GM18502 (cell line): ENCODE data around the gene SMPDL3B.
A peak's percentile ranks its signal among the peaks of the same experiment; 100 is the strongest.

Experiments
- ATAC-seq: cut with Tn5 transposase; IDR thresholded peaks from one replicate; pipeline ENCODE4 v1.9.1; 2021; ENCODE audit warnings: mild to moderate bottlenecking; ENCODE audit not compliant: unreplicated experiment, poor library complexity

Gene SMPDL3B

DNA sequence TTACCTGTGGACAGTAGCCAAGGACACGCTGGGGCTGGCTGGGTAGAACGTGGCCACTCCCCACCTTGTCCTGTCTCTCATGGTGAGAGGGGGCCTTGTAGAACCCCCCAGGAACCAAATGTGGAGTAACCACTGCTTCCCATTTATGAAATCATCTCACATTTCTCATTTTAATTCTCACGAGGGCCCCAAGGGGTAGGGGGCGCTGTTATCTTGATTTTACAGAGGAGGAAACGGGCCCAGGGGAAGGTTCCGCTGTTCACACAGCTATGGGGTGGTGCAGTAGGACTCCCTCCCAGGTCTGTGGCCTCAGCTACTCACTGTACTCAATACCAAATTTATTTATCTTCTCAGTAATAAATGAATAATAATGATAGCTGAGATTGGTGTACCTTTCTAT lies 5.5 kb downstream of the SMPDL3B start:
- no peak for ATAC-seq

DNA sequence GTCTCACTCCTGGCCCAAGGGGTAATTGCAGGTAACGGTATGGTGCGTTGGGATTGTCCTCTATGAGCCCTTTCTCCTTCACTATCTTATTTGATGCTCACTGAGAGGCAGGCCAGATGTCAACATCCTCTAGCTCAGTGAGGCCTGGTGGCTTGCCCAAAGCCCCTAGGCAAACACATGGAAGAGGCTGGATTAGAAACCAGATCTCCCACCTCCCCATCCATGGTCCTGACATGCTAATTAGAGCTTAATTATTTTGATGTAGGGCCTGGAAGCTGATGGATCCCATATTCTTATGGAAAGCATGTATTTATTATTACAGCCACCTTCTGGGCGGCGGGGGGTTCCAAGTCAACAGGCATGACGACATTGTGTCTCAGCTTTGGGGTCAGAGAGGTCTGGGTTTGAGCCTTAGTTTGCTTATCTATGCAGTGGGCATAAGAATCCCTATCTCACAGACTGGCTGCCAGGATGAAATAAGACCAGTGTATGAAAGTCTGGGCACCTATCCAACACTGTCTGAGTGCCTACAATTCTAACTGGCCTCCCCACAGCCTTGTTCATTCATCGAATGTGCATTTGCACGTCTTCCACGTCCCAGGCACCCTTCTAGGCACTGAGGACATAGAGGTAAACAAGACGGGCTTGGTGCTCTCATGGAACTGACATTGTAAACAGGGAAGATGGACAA lies 6.2 kb downstream of the SMPDL3B start:
- ATAC-seq: no peak

DNA sequence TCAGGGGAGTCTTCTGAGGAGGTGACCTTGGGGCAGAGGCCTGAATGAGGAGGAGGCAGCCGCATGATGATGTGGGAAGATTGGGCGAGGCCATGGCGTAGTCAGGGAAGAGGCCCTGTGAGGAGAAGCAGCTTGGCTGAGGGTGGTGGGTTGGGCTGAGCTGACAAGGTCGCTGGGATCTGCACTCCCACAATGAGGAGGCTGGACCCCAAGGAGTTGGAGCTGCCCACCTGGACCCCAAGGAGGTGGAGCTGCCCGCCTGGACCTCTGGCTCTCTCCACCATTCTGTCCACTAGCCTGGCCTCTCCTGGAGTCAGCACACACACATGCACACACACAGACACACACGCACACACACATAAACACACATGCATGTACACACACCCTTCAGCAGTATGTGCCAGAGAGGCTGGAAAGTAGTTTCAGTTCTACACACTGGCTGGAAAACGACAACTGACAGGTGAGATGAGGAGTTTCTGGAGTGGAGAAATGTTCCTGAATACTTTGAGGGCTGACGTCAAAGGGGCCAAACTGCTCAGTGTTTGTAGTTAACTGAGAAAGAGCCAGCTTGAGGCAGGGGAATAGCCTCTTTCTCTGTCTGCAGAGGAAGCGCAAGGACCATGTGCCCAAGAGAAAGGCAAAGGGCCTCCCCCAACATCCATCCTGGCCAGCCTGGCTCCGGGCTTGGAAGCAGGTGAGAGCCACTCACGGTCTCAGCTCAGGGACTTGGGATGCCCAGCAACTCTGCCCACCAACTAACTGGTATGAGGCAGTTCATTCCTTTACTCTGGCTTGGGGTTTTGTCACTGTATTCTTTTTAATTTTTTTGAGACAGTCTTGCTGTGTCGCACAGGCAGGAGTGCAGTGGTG lies 7.1 kb downstream of the SMPDL3B start:
- no peak for ATAC-seq

GRCh38 chr1:27945020-27945419 lies 10.2 kb downstream of the SMPDL3B start:
- ATAC-seq: no peak

DNA sequence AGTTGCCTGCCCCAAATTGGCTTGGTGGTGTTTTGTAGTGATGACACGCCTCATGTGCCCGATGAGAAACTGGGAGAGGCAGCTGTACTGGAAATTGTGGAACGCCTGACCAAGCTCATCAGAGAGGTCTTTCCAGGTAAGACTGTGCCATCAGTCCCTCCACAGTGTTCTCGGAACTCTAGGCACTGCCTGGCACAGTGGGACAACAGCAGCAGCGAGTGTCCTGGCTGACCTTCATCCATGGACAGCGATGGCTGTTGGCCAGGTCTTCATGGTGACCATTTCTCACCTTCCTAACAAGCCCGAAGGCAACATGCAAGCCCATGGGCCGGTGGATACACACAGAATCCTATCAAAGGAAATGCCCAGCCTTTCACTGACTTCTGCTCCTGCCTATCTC lies 14.2 kb downstream of the SMPDL3B start:
- ATAC-seq: no peak

DNA sequence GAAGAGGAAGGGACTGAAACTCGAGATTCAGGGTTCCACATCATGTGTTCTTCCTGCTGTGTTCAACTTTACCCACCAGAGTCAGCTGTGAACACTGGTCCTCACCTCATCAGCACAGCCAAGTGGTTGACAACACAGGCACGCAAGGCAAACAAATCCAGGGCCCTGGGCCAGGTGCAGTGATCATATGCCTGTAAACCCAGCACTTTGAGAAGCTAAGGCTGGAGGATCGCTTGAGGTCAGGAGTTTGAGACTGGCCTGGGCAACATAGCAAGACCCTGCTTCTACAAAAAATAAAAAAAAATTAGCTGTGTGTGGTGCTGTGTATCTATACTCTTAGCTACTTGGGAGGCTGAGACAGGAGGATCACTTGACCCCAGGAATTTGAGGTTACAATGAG lies 16.6 kb downstream of the SMPDL3B start:
- ATAC-seq: no peak

- no peak for ATAC-seq
These were observed 17.3 kb downstream of the SMPDL3B start for GRCh38 chr1:27952147-27952546.

DNA sequence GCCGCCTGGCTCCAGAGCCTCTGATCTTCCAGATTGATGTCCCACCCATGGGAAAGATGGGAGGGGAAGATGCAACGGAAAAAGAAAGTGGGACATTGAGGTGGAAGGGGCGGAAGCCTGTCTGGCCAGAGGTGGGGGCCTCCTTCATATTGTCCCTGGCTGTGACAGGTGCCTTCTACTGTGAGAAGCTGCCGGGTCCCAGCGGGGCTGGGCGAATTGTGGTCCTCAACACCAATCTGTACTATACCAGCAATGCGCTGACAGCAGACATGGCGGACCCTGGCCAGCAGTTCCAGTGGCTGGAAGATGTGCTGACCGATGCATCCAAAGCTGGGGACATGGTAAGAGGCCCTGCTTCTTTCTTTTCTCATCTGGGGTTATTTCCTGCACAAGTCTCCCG lies 19.4 kb downstream of the SMPDL3B start:
- ATAC-seq: no peak

DNA sequence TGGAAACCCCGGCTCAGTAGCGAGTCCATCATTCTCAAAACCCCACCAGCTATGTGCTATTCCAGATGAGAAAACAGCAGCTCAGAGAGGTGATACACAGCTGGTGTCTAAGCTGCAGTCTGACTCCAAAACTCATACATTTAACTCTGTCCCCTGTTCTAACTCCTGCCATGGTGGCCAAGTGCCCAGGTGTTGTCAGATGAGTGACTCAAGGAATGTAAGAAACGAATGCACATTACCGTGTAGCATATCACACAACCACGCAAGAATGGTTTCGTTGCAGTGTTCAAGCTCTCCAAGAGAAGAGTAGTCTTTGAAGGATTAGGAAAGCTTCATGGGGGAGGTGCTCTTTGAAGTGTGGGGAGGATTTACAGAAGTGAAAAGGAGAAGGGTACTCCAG lies 20.3 kb downstream of the SMPDL3B start:
- ATAC-seq: no peak

GRCh38 chr1:27956761-27957160 lies 22.0 kb downstream of the SMPDL3B start:
- no peak for ATAC-seq

DNA sequence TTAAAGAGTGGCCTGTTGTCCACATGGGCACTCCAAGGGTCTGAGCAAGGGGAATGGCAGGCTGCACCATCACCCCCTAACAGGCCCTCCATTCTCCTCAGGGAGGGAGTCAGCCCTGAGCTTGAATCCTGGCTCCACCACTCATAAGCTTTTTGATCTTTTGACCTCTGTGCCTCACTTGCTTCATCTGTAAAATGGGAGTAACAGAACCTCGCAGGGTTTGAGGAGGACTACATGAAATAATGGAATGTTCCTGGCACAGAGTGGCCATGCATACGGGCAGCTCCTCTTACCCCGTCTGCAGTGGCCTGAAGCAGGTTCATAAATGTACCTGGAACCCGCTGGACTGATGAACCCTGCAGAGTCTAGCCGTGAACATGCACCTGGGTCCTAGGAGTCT lies 22.9 kb downstream of the SMPDL3B start:
- no peak for ATAC-seq

- no peak for ATAC-seq
These were observed 23.7 kb downstream of the SMPDL3B start for GRCh38 chr1:27958513-27958912.

DNA sequence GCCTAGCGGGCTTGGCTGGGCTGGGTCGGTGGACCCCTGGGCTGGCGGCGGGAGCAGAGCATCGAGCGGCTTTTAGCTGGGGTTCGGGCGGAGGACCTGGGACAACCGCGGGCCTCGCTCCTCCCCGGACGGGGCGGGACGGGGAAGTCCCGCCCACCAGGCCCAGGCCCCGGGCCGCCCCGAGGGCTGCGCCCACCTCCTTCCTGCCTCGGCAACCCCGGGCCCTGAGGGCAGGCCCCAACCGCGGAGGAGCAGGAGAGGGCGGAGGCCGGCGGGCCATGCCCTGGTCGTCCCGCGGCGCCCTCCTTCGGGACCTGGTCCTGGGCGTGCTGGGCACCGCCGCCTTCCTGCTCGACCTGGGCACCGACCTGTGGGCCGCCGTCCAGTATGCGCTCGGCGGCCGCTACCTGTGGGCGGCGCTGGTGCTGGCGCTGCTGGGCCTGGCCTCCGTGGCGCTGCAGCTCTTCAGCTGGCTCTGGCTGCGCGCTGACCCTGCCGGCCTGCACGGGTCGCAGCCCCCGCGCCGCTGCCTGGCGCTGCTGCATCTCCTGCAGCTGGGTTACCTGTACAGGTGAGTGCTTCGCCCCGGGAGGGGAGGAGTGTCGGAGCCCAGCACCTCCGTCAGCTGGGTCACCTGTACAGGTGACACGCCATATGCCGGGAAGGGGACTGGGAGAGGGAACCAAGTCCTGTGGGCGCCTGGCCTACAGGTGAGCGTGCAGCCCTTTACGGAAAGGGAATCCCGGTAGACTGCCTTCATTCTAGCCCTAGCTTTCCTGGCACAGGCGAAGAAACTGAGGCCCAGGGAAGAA lies 25.2 kb downstream of the SMPDL3B start, which contains the start of gene XKR8:
Gene XKR8 (plus strand): TSS at position 182 of the 812 bp plus-strand sequence. CDS start 97 bp downstream, at position 279.
- ATAC-seq: peak; percentile 88

DNA sequence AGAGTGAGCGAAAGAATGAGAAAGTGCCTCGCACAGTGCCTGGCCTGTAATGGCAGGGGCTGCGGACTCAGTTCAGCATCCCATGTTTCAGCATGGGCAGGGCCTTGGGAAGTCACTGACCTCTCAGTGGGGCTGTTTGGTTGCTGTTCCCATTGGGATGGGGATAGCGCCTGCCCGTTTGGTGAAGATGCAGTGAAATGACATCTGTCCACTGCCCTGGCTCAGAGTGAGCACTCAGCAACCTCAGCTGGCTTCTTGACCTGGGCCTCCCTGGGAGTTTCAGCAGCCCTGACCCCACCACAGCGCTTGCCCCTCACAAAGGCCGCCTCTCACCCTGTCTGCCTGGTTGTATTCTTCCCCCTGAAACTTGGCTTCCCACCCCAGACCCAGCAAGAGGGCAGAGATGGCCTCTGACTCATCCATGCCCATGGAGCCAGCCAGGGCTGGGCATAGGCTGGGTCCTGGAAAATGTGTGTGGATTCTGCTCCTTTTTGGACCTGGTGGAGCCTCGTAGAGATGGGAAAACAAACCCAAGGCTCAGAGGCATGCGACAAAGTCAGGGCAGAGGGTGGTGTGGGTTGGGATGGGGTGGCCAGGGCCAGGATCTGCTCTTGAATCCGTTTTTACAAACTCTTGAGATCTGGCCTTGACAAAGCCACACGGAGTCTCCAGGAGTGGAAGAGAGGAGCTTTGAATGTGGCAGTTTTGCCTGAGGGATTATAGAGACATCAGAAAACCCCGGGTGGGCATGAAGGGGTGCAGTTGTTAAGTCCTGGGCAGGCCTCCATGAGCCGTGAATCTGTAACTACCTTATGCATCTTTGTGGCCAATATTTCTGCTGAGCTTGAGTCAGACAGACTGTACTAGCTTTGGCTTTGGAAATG lies 26.2 kb downstream of the SMPDL3B start:
- no peak for ATAC-seq

GRCh38 chr1:27961646-27962221 lies 26.9 kb downstream of the SMPDL3B start:
- ATAC-seq: no peak

- ATAC-seq: no peak
These were observed 28.6 kb downstream of the SMPDL3B start for GRCh38 chr1:27963393-27963792.

DNA sequence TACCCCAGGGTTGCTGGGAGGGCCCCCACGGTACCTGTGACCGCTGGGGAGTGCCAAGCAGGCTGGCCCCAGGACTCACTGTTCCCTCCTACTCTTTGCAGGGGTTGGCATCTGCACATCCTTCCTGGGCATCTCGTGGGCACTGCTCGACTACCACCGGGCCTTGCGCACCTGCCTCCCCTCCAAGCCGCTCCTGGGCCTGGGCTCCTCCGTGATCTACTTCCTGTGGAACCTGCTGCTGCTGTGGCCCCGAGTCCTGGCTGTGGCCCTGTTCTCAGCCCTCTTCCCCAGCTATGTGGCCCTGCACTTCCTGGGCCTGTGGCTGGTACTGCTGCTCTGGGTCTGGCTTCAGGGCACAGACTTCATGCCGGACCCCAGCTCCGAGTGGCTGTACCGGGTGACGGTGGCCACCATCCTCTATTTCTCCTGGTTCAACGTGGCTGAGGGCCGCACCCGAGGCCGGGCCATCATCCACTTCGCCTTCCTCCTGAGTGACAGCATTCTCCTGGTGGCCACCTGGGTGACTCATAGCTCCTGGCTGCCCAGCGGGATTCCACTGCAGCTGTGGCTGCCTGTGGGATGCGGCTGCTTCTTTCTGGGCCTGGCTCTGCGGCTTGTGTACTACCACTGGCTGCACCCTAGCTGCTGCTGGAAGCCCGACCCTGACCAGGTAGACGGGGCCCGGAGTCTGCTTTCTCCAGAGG lies 31.8 kb downstream of the SMPDL3B start:
- ATAC-seq: no peak

DNA sequence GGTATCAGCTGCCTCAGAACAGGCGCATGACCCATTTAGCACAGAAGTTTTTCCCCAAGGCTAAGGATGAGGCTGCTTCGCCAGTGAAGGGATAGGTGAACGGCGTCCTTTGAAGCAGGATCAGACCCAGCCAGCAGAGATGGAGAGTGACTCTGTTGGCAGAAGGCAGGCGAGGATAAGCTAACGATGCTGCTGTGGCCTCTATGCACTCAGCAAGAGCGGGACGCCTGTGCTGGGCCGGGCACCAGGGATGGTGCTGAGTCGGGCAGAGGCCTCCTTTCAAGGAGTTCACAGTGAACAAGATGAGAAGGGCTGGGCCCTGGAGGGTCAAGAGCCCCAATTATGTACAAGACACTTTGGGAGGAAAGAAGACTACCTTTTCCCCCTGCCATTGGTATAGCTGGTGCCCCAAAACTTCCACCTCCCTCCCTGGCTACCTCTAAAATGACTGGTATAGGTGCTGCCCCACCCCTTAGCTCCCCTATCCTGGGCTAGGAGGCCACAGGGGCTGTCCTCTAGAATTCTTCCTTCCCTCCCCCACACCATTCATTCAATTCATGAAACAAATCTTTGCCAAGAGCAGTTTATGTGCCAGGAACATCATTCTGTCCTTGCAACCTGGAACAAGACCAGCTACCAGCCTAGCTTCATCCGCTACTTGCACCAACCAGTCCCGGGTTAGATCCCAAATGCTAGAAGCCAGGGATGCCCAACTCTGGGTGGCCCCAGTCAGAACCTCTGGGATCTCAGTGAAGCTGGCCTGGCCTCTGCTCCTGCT lies 32.5 kb downstream of the SMPDL3B start:
- ATAC-seq: no peak
